HG03064 (cell line): ENCODE data around the gene CDADC1.

Experiments
- ATAC-seq: cut with Tn5 transposase; IDR thresholded peaks from one replicate; pipeline ENCODE4 v1.9.1; 2021; ENCODE audit warnings: low read depth; ENCODE audit not compliant: unreplicated experiment

The CDADC1 gene

GRCh38 chr13:49247643-49248621 is at the start of gene CDADC1:
TSS of gene CDADC1 (plus strand) at chr13:49247925. CDS start at chr13:49248038, 113 bp downstream.
- peak; percentile 94 for ATAC-seq

- no peak for ATAC-seq
These were observed 41.1 kb upstream of the CDADC1 start for GRCh38 chr13:49206641-49207040.

- no peak for ATAC-seq
These were observed 39.1 kb upstream of the CDADC1 start for GRCh38 chr13:49208619-49209018.

- ATAC-seq: no peak
These were observed 37.6 kb upstream of the CDADC1 start for GRCh38 chr13:49210114-49210513.

- no peak for ATAC-seq
These were observed 37.1 kb upstream of the CDADC1 start for GRCh38 chr13:49210669-49211068.

GRCh38 chr13:49213539-49213938 is 34.2 kb upstream of the CDADC1 start:
- no peak for ATAC-seq

GRCh38 chr13:49213997-49214916 is 33.5 kb upstream of the CDADC1 start:
- ATAC-seq: no peak

GRCh38 chr13:49214917-49215376 is 32.8 kb upstream of the CDADC1 start:
- ATAC-seq: no peak

- no peak for ATAC-seq
These were observed 31.4 kb upstream of the CDADC1 start for GRCh38 chr13:49216334-49216733.

- ATAC-seq: no peak
These were observed 29.7 kb upstream of the CDADC1 start for GRCh38 chr13:49217962-49218492.

- ATAC-seq: no peak
These were observed 29.2 kb upstream of the CDADC1 start for GRCh38 chr13:49218493-49219051.

GRCh38 chr13:49219647-49220035 is 28.1 kb upstream of the CDADC1 start:
- ATAC-seq: no peak

- ATAC-seq: no peak
These were observed 27.5 kb upstream of the CDADC1 start, which contains the start of gene MLNR for GRCh38 chr13:49220036-49220855. TSS of gene MLNR (plus strand) at chr13:49220338. CDS start at chr13:49220338, 0 bp downstream.

- no peak for ATAC-seq
These were observed 26.7 kb upstream of the CDADC1 start for GRCh38 chr13:49220856-49221589.

- no peak for ATAC-seq
These were observed 26.1 kb upstream of the CDADC1 start for GRCh38 chr13:49221590-49221965.

GRCh38 chr13:49225223-49226042 is 22.3 kb upstream of the CDADC1 start:
- ATAC-seq: no peak

GRCh38 chr13:49226613-49227012 is 21.1 kb upstream of the CDADC1 start:
- ATAC-seq: no peak

- ATAC-seq: no peak
These were observed 13.0 kb upstream of the CDADC1 start for GRCh38 chr13:49234741-49235140.
